ENCODE data around the gene B3GNT3. TPM values are rescaled to one million over a fixed set of nuclear protein-coding genes. Genes with fewer than 3 reads are reported as not detected.

B3GNT3 gene
- total and polyA plus RNA-seq, 2 of the 13 experiments (the other 11 are each of a cell fraction or from before 2014, with no cell fraction given): 0.86 to 4.0 TPM

DNA sequence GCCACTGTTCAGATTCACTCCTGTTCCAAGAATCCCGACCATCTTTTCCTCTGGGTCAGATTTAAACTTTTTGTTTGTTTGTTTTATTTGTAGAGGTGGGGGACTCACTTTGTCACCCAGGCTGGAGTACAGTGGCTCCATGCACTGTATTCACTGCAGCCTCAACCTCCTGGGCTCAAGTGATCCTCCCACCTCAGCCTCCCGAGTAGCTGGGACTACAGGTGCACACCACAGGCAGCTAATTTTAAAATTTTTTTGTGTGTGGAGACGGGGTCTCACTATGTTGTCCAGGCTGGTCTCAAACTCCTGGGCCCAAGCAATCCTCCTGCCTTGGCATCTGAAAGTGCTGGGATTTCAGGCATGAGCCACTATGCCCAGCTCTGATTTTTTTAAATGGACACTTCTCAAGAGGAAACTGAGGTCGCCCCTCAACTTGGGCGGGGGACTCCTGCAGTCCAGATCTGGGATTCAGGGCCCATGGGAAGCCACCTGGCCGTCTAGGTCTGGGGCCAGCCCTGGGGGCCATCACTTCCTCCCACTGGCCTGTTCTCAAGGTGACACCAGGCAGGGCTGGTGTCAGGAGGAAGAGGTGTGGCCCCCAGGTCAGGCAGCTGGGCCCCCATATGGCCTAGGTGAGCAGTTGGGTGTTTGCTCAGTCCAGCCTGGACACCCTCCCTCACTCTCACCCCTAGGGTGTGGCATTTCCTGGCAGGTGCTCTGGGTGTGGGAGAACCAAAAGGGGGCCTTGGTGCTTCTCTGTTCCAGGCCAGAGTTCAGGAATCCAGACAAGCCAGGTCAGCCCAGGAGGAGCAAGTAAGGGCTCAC lies 1.3 kb downstream of the B3GNT3 start (continued):
- TF ChIP-seq, protein P1, sequence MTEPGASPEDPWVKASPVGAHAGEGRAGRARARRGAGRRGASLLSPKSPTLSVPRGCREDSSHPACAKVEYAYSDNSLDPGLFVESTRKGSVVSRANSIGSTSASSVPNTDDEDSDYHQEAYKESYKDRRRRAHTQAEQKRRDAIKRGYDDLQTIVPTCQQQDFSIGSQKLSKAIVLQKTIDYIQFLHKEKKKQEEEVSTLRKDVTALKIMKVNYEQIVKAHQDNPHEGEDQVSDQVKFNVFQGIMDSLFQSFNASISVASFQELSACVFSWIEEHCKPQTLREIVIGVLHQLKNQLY (CRISPR knock-in tag; IDR thresholded peaks at IDR 0.05): no peak
- peak; percentile 55; the same call in 1 of the 2 replicates for TF ChIP-seq PITX1 (CRISPR knock-in tag; IDR thresholded peaks at IDR 0.05)
- peak; percentile 78 for TF ChIP-seq RXRB (CRISPR knock-in tag; IDR thresholded peaks at IDR 0.05; ENCODE audit: borderline replicate concordance)
- no peak for TF ChIP-seq JARID2 (CRISPR knock-in tag; IDR thresholded peaks at IDR 0.05; ENCODE audit: insufficient replicate concordance)
- TF ChIP-seq, protein P2, sequence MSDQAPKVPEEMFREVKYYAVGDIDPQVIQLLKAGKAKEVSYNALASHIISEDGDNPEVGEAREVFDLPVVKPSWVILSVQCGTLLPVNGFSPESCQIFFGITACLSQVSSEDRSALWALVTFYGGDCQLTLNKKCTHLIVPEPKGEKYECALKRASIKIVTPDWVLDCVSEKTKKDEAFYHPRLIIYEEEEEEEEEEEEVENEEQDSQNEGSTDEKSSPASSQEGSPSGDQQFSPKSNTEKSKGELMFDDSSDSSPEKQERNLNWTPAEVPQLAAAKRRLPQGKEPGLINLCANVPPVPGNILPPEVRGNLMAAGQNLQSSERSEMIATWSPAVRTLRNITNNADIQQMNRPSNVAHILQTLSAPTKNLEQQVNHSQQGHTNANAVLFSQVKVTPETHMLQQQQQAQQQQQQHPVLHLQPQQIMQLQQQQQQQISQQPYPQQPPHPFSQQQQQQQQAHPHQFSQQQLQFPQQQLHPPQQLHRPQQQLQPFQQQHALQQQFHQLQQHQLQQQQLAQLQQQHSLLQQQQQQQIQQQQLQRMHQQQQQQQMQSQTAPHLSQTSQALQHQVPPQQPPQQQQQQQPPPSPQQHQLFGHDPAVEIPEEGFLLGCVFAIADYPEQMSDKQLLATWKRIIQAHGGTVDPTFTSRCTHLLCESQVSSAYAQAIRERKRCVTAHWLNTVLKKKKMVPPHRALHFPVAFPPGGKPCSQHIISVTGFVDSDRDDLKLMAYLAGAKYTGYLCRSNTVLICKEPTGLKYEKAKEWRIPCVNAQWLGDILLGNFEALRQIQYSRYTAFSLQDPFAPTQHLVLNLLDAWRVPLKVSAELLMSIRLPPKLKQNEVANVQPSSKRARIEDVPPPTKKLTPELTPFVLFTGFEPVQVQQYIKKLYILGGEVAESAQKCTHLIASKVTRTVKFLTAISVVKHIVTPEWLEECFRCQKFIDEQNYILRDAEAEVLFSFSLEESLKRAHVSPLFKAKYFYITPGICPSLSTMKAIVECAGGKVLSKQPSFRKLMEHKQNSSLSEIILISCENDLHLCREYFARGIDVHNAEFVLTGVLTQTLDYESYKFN (CRISPR knock-in tag; conservative IDR thresholded peaks at IDR 0.05): peak; percentile 64
- no peak for TF ChIP-seq CBFB (CRISPR knock-in tag; IDR thresholded peaks at IDR 0.05)
- TF ChIP-seq ZNF574 (CRISPR knock-in tag; IDR thresholded peaks at IDR 0.05): no peak
- TF ChIP-seq NFYC (CRISPR knock-in tag; IDR thresholded peaks at IDR 0.05): no peak
- TF ChIP-seq PCBP1 (IDR thresholded peaks at IDR 0.05; ENCODE audit: borderline replicate concordance, low read depth, low read length): no peak
- no peak for TF ChIP-seq KDM5B (CRISPR knock-in tag; IDR thresholded peaks at IDR 0.05; ENCODE audit: borderline replicate concordance)
- no peak for TF ChIP-seq BCL3 (CRISPR knock-in tag; IDR thresholded peaks at IDR 0.05)
- TF ChIP-seq, protein P3, sequence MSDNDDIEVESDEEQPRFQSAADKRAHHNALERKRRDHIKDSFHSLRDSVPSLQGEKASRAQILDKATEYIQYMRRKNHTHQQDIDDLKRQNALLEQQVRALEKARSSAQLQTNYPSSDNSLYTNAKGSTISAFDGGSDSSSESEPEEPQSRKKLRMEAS (IDR thresholded peaks at IDR 0.05): no peak
- TF ChIP-seq, protein P4, sequence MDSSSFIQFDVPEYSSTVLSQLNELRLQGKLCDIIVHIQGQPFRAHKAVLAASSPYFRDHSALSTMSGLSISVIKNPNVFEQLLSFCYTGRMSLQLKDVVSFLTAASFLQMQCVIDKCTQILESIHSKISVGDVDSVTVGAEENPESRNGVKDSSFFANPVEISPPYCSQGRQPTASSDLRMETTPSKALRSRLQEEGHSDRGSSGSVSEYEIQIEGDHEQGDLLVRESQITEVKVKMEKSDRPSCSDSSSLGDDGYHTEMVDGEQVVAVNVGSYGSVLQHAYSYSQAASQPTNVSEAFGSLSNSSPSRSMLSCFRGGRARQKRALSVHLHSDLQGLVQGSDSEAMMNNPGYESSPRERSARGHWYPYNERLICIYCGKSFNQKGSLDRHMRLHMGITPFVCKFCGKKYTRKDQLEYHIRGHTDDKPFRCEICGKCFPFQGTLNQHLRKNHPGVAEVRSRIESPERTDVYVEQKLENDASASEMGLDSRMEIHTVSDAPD (CRISPR knock-in tag; IDR thresholded peaks at IDR 0.05): no peak
- TF ChIP-seq SP5 (CRISPR knock-in tag; IDR thresholded peaks at IDR 0.05; ENCODE audit: borderline replicate concordance, low read depth): peak; percentile 63
- peak; percentile 56 for TF ChIP-seq HDAC1 (CRISPR knock-in tag; IDR thresholded peaks at IDR 0.05)
- no peak for TF ChIP-seq ZNF235 (CRISPR knock-in tag; IDR thresholded peaks at IDR 0.05; ENCODE audit: borderline replicate concordance)
- TF ChIP-seq JUNB (CRISPR knock-in tag; IDR thresholded peaks at IDR 0.05; ENCODE audit: borderline replicate concordance): no peak
- TF ChIP-seq ZNF543 (CRISPR knock-in tag; IDR thresholded peaks at IDR 0.05): no peak
- no peak for TF ChIP-seq ZNF775 (CRISPR knock-in tag; IDR thresholded peaks at IDR 0.05; ENCODE audit: borderline replicate concordance)

Data from HepG2 (cell line).